Thoracic aorta (tissue), 2 donors: ENCODE results near the gene LNPEP. TPM values are rescaled to one million over a fixed set of nuclear protein-coding genes. Genes with fewer than 3 reads are reported as not detected.
"Not testable (repeated sequence)": the region's sequence is repeated elsewhere in the genome, so short reads cannot be mapped to it uniquely, and the experiment has no call there.

Source experiments
- ATAC-seq: fragments of 150-250 bp; one replicate; pipeline ENCODE4 v1.8.0; 2017; ENCODE audit warnings: low read depth; ENCODE audit not compliant: insufficient number of reproducible peaks, low FRiP score
- DNase-seq: peaks from one replicate; pipeline ENCODE4 v3.0.0-alpha.2; 2020; ENCODE audit warnings: low spot score
- H3K27ac ChIP-seq, 2 donors: fragments of 200-600 bp; sonication (generic); 1 replicate in 1 of 2; 2 replicates in 1 of 2; pipeline ENCODE4 v1.5.1; 2016; ENCODE audit warnings: mild to moderate bottlenecking in 2 of 2, moderate library complexity in 2 of 2
- H3K27me3 ChIP-seq: fragments of 200-600 bp; sonication (generic); replicated peaks from 2 replicates; pipeline ENCODE4 v1.6.0; 2016; ENCODE audit warnings: mild to moderate bottlenecking; ENCODE audit not compliant: insufficient read depth
- H3K36me3 ChIP-seq: fragments of 200-600 bp; sonication (generic); one replicate; pipeline ENCODE4 v1.5.1; 2016
- H3K4me1 ChIP-seq, 2 donors: fragments of 200-600 bp; sonication (generic); 1 replicate in 1 of 2; 2 replicates in 1 of 2; pipeline versions ENCODE4 v1.5.1 to v1.6.0; 2016; ENCODE audit warnings: low read depth in 2 of 2, mild to moderate bottlenecking in 1 of 2; ENCODE audit not compliant: control insufficient read depth in 1 of 2
- H3K4me3 ChIP-seq: fragments of 200-600 bp; sonication (generic); 2 replicates; pipeline ENCODE4 v1.5.1; 2016; ENCODE audit warnings: mild to moderate bottlenecking
- H3K9me3 ChIP-seq: fragments of 200-600 bp; sonication (generic); 2 replicates; pipeline ENCODE4 v1.5.1; 2016
- total RNA-seq, 2 donors: library from RNA; depleted of rRNA; stranded (reverse); fragments of >200 nt; gene quantifications; one replicate each; pipeline versions ENCODE4 v1.1.0 to v1.2.3, GENCODE V29; 2016
- TF ChIP-seq, protein P1 (sequence below): fragments of 200-600 bp; sonication (generic); IDR thresholded peaks from one replicate; pipeline ENCODE4 v1.5.1; 2019; ENCODE audit warnings: antibody characterized with exemption

The LNPEP gene
- total RNA-seq, 2 donors from 2014 or later, result 55.0 to 74.6 TPM

DNA sequence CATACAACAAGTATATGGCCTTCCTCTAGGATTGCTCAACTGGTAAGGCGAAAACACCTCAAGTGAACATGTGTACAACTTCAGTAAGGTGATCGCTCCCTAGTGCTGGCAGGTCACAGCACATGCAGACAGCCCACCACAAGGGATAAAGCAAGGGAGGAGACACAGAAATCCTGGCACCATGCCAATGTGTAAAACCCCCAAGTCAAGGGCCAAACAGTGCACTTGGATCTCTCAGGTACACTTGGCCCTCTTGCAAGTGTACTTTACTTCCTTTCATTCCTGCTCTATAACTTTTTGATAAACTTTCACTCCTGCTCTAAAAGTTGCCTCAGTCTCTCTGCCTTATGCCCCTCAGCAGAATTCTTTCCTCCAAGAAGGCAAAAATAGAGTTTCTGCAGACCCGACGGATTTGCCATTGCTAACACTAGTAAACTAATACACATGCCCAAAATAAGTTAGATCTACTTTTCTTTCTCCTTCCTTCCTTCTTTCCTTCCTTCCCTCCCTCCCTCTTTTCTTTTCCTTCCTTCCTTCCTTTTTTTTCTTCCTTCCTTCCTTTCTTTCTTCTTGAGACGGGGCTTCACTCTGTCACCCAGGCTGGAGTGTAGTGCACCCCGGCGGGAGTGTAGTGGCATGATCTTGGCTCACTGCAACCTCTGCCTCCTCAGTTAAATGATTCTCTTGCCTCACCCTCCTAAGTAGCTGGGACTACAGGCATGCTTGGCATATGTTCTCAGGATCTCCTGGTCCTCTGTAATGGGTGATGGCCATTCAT, 6.8 kb upstream of the LNPEP start:
- Histone ChIP-seq H3K27me3 (no peaks in the 10 kb centered on the region), H3K9me3 (no peaks in the 10 kb centered on the region), H3K27ac (no peak overlapping the region), H3K36me3 (no peaks in the 10 kb centered on the region), H3K4me1 (peaks cover 12 to 23% of the 10 kb centered on the region in 2 donors), H3K4me3 (no peak overlapping the region)
- TF ChIP-seq, protein P1, sequence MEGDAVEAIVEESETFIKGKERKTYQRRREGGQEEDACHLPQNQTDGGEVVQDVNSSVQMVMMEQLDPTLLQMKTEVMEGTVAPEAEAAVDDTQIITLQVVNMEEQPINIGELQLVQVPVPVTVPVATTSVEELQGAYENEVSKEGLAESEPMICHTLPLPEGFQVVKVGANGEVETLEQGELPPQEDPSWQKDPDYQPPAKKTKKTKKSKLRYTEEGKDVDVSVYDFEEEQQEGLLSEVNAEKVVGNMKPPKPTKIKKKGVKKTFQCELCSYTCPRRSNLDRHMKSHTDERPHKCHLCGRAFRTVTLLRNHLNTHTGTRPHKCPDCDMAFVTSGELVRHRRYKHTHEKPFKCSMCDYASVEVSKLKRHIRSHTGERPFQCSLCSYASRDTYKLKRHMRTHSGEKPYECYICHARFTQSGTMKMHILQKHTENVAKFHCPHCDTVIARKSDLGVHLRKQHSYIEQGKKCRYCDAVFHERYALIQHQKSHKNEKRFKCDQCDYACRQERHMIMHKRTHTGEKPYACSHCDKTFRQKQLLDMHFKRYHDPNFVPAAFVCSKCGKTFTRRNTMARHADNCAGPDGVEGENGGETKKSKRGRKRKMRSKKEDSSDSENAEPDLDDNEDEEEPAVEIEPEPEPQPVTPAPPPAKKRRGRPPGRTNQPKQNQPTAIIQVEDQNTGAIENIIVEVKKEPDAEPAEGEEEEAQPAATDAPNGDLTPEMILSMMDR, result no peak
- ATAC-seq (no peak), DNase-seq (no peak)

DNA sequence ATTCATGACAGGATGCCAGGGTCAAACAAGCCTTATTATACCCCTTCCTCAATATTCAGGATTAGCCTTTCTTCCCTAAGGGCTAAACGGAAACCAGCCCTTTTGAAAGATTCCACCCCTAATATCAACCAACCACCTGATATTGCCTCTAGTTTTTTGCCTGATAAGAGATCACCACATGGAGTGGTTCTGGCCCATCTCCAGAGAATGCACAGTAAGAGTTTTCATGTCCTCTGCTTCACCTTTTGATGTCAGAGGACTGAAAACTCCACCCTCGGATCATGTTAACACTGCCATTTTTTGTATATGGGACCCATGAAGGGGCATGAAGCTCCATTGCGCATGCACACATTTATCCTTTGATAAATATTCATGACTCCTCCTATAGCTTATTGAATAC, 5.8 kb upstream of the LNPEP start:
- H3K4me1 ChIP-seq, result peaks cover 12 to 24% of the 10 kb centered on the region in 2 donors
- ATAC-seq (no peak), DNase-seq (no peak)
- TF ChIP-seq, protein P1, result no peak
- no peaks in the 10 kb centered on the region for H3K36me3 ChIP-seq
- no peaks in the 10 kb centered on the region for H3K9me3 ChIP-seq
- H3K27ac ChIP-seq, result no peak overlapping the region
- H3K27me3 ChIP-seq, result no peaks in the 10 kb centered on the region
- no peak overlapping the region for H3K4me3 ChIP-seq

DNA sequence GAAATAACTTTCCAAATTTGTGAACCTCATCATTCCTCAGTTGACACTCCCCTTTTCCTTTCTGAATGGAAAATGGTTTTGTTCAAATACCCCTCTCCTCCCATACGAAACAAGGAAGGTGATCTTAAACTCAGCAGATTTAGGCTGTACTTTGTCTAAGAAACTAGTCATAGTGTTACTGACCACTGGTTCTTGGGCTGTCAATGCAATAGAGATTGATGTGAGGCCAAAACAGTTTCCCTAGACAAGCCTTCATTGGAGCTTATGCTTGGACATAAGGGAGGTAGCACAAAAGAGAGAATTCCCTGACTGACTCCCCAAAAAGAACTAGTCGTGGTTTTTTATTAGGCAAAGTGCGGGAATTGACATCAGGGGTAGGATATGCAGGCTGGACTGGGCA, 5.3 kb upstream of the LNPEP start:
- Histone ChIP-seq H3K4me1 (peaks cover 12 to 24% of the 10 kb centered on the region in 2 donors), H3K27me3 (no peaks in the 10 kb centered on the region), H3K4me3 (no peak overlapping the region), H3K9me3 (no peaks in the 10 kb centered on the region), H3K27ac (no peak overlapping the region), H3K36me3 (no peaks in the 10 kb centered on the region)
- TF ChIP-seq, protein P1, result no peak
- ATAC-seq (no peak), DNase-seq (no peak)

DNA sequence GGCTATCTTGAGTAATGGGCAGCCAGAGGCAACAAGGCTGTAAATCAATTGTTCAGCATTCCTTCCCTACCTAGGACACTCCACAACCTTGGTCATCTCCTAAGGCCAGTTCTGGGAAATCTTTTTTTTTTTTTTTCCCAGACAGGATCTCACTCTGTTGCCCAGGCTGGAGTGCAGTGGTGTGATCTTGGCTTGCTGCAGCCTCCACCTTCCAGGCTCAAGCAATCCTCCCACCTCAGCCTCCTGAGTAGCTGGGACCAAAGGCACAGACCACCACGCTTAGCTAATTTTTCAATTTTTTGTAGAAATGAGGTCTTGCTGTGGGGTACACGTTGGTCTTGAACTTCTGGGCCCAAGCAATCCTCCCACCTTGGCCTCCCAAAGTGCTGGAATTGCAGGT, 4.8 kb upstream of the LNPEP start:
- DNase-seq, H3K9me3 ChIP-seq, H3K4me3 ChIP-seq, ATAC-seq, H3K36me3 ChIP-seq, H3K27me3 ChIP-seq, H3K27ac ChIP-seq: not testable (repeated sequence)
- H3K4me1 ChIP-seq, result peaks cover 12 to 24% of the 10 kb centered on the region in 2 donors

DNA sequence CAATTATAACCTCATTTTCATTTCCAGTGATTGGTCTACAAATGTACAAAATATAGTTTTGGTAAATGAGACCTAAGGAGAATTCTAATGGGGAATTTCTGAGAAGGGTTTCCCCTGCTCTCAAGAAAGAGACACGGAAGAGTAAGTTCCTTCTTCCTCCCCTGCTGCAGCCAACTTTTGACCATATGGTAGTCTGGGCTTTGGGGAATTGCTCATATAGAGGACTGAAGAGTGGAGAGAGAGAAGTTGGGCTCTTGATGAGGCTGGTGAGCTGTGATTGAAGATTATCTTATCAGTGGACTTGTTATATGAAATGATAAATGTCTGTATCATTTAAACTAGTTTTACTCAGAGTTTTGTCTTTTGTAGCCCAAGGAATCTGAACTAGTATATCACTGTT, 4.3 kb upstream of the LNPEP start:
- Histone ChIP-seq H3K27ac (no peak overlapping the region), H3K27me3 (no peaks in the 10 kb centered on the region), H3K9me3 (no peaks in the 10 kb centered on the region), H3K4me1 (peaks cover 12 to 24% of the 10 kb centered on the region in 2 donors), H3K36me3 (no peaks in the 10 kb centered on the region), H3K4me3 (no peak overlapping the region)
- ATAC-seq (no peak), DNase-seq (no peak)
- TF ChIP-seq, protein P1, result no peak

DNA sequence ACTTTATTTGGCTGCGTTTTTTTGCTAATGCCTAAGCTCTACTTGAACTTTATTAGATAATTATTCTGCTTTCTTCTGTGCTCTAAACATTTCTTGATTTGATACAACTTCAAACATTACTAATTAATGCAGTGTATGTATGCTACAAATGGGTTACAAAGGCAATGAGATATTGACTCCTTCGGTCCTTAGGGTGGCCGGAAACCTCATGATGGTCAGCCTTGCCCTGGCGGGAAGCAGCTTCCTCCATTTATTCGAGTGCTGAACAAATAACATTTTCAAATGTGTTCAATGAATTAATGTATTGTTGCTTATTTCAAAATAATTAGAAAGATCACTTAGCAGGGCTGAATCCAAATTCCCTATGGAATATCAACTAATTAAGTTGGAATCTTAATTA, 3.9 kb upstream of the LNPEP start:
- TF ChIP-seq, protein P1, result no peak
- H3K27ac ChIP-seq, result no peak overlapping the region
- no peaks in the 10 kb centered on the region for H3K27me3 ChIP-seq
- DNase-seq (no peak), ATAC-seq (no peak)
- H3K36me3 ChIP-seq, result no peaks in the 10 kb centered on the region
- peaks cover 12 to 24% of the 10 kb centered on the region in 2 donors for H3K4me1 ChIP-seq
- H3K9me3 ChIP-seq, result no peaks in the 10 kb centered on the region
- no peak overlapping the region for H3K4me3 ChIP-seq
